Activated CD8-positive, alpha-beta memory T cell treated with anti-CD3 and anti-CD28 coated beads for 24 hours (primary cell): ENCODE measurements around the gene PSMD5.

Experiments
- DNase-seq: peaks from one replicate; pipeline ENCODE4 v3.0.0-alpha.2; 2020

Gene PSMD5

DNA sequence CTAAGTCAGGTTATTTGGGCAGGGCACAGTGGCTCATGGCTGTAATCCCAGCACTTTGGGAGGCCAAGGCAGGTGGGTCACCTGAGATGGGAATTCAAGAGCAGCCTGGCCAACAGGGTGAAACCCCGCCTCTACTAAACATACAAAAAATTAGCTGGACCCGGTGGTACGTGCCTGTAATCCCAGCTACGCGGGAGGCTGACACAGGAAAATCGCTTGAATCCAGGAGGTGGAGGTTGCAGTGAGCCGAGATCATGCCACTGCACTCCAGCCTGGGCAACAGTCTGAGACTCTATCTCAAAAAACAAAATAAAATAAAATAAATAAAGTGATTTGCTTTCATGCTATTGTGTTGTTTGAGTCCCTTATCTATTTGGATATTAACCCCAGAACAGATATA lies 41.3 kb downstream of the PSMD5 start:
- DNase-seq: no peak

DNA sequence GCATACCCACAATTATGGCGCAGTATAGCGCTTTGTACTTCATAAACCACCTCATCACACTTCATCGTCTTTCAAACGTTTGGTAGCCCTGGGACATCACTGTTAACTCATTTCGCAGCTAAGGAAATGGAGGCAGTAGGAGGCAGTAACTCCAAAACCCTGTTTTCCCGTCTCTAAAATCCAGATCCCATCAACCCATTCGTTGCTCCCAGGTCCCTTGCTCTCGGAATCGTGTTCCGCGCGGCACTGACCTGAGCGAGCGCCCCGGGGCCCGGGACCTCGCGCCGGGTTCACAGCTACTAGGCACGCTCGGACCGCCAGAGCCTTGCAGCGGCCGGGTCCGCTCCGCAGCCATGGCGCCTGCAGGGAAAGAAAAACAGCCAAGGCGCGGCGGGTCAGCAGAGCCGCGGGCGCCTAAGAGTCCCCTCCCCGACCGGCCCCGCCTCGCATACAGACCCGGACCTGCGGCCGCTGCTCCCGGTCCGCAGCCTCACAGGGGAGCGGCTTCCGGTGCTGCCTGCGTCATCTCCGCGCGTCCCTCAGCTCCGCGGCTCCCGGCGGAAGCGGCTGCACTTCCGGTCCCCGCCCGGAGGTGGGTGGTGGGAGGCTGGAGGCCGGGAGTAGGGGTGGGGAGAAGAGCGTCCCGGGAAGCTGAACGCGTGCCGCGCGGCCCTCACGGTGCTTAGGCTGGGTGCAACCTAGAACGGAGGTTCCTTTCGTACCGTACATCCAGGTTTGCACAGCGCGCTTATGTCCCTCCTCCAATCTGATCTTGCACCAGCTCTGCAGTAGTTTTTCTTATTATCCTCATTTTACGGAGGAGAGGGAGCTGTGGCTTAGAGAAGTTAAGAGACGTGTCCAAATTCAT lies 49.6 kb downstream of the PSMD5 start, which contains the start of gene FBXW2:
TSS of gene FBXW2 (minus strand) at position 519 of the 868 bp plus-strand sequence. CDS start 5,158 bp downstream, outside the sequence.
- peak; percentile 94 for DNase-seq

DNA sequence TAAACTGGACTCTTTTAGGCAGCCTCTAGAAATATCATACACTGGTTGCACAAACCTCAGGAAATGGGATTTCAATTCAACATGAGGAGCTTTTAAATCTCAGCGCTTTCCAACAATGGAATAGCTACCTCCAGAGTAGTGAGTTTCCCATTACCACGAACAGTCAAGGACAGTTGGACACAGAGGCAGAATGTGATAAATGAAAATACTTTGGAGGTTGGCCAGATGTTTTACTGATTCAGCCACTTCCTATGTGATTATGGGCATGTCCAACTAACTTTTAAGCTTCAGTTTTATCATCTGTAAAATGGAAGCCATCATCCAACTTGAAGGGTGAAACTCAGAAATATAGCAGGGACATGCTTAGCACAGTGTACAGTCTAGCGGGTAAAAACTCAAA lies 51.6 kb downstream of the PSMD5 start:
- DNase-seq: no peak

DNA sequence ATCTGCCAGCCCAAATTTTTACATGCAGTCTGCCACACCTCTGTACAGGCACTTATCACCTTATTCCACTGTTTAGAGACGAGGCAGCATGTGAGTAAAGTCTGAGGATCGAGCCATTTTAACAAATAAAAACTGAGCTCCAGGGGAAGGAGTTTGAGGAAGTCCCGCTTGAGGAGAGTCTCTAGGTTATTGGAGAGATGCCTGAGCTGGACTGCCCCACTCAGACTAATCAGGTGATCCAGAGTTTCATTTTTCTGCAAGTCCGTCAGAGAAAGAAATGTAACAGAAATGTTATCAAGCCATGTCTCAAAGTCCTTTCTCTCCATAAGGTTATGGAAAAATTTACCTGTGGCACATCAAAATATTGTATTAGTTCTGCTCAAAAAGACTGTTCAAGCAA lies 54.8 kb downstream of the PSMD5 start:
- DNase-seq: no peak

DNA sequence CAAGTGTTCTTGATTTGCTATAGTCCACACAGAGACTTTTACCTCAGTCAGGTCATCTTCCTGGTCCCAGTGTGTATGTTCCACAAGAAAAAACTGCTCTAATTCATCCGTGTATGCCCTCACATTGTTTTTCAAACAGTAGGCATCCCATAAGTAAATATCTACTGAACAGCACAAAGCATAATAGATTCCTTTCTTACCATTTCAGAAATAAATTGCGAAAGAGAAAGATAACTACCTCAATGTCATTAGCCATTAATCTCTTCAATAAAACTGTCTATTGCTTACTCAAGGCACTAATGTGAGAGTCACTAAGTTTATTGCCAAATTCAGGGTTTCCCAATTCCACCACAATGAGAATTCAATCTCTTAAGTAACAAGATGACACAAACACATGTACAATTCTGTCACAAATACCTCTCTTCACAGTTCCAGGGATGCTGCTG lies 59.1 kb downstream of the PSMD5 start:
- no peak for DNase-seq

DNA sequence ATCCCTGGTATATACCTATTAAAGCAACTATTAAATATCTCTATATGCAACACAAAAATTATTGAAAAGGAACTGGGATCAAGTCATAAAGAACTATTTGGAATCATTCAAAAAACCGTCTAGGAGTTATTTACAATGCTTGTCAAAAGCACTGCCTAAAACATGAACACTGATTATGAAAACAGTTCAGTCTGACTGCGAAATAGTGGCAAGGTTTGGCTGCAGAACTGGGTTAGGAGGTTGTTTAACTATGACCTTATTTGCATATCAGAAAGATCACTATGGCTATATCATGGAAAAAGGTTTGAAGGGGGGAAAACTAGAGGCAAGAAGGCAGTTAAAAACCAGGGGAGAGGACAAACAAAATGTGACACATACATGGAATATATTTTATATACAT lies 61.5 kb downstream of the PSMD5 start:
- no peak for DNase-seq

DNA sequence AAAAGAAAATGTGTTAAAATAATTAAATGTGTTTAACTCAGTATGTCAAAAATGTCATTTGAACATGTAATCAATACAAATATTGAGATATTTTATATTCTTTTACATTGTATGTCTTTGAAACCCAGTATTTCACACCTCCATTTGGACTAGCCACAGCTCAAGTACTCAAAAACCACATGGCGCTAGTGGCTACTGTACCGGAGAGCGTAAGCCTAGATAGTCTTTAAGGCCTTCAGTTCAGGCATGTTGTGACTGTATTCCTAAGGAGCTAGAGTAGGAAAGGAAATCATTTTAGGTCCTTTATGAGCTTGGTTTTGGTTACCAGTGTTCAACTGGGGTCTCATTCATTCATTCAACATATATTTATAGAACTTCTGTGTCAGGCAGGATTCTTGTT lies 62.4 kb downstream of the PSMD5 start:
- DNase-seq: no peak

DNA sequence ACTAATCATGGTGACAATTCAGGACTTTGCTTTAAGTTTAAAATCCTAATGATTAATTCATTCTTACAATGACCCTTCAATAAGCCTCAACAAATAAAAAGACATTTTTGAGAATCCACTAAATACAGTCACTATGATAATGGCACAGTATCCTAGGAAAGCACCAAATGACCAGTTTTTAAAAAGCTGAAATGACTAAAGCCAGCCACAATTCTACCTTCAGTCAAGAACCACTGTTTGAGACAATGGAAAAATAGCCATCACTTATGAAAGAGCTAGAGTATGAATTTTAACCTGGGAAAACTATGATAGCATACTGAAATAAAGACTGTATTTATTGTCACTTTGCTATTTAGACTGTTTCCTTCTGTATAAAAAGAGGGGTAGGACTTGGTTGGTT lies 63.5 kb downstream of the PSMD5 start:
- no peak for DNase-seq

DNA sequence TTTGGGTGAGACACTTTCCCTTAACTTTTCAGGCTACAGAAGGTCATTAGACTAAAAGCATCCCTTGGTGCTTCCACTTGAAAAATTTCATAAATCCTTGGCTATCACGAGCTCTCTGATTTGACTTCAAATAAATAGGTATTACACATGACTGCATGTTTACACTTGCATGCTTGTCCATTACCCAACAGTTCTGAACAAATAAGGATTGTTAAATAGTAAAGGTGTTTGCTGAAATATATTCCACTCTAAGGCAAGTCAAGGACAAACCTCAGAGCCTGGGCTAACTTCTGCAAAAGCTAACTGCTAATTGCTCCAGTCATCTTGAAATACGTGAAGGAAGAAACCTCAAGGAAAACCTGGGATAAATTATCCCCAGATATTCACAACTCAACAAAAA lies 64.0 kb downstream of the PSMD5 start:
- no peak for DNase-seq

DNA sequence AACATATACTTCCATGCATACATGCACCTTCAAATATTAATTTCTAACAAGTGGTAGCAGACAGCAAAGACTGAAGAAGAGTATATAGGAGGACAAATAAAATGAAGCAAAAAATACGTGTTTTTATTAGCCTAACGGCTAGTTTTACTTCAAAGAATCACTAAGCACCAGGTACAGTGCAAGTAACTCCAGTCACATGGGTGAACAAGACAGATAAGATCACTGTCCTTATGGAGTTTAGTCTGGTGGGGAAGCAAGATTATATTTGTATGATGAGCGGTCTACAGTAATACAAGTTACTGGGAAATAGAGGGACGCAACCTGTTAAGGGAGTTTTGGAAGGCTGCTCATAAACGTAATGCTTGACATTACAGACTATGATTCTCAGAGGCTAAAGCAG lies 65.5 kb downstream of the PSMD5 start:
- DNase-seq: no peak

DNA sequence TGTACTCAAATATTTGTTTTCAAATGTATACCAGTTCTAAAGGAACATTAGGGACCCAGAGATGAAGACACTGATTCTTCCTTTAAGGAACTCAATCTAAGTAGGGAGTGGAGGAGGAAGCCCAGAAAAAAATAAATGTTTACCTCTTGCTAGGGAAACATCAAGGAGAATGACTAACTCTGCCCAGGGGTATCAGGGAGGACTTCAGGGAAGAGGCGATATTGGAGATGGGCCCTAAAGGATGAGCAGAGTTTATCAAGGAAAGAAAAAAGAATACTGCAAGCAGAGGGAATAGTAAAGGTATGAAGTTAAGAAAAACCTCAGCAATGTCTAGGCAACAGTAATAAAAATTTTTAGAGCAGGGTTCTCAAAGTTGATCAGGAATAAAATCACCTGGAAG lies 65.9 kb downstream of the PSMD5 start:
- DNase-seq: no peak

DNA sequence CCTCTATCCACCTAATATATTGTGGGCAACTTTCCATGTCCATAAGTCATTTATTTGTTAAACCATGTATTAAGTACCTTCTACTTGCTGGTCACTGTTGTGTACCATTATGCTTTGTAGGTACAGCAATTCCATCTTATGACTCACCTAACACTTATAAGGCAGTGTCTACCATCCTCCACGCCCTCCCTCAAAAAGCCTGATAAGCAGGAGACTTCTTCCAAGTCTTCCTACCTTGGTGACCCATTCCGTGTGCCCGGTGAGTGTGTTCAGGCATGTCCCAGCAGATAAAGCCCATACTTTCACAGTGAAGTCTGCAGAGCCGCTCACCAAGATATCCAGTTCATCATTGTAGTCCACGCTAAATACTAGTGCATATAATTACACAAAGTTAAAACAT lies 66.9 kb downstream of the PSMD5 start:
- no peak for DNase-seq

DNA sequence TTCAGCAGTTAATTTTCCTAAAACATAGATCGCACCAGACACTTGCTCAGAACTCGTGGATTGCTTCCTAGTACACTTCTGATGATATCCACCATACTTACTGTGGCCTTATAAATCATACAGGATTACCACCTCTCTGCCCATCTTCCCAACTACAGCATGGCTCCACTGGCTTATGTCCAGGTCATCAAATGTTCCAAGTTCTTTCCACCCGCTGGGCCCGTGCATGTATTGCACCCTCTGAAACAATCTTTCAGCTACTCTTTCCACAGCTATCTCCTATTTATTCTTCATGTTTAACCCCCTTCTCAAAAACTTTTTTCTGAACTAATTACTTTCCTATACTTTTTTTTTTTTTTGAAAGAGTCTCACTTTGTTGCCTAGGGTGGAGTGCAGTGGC lies 68.0 kb downstream of the PSMD5 start:
- no peak for DNase-seq

DNA sequence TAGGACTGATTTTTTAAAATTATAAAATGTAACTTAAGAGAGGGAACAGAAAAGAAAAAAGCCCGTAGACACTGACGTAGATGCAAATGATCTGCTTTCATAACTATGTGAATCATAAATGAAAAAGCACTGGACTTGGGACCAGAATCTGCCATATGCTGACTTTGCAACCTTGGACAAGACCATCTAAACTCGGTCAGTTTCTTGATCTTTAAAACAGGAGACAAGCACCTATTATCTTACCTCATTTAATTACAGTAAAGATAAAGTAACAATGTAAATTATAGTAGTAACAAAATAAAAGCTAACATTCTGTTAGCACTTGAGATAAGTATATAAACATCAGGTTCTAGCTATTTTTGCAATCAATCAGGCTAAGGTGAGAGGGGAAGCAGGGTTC lies 69.5 kb downstream of the PSMD5 start:
- DNase-seq: no peak

DNA sequence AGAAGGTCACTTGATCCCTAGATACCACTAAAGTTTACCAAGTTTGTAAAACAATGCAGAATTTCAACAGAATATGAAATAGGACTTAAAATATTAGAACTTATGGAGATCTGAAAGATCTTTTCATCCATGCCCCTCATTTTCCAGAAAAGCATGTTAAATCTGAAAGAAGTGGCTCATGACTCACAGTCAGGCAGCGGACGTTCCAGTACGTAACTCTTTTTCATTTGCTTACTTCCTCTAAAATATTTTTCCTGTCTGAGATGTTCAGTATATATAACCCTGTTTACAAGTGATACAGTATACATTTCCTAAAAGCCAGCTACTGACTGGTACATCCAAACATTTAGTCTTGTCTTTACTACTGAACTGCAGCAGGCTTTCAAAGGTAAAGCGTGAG lies 71.8 kb downstream of the PSMD5 start:
- no peak for DNase-seq

DNA sequence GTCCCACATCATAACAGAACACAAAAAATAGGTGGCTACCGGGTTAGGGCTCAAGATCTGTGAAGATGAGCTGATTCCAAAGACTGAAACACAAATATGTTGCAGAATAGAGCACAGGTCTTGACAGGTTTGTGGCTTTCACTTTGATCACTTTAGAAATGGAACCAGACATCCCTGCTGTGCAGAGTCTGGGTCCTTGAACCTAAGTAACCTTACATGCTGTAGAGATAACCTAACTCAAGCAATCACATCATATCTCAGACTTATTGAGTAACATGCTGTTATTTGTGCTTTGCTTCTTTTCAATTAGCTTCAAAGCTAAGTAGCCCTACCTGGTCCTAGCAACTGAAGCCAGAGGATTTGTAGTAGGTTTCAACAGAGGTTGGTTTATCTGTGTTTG lies 73.8 kb downstream of the PSMD5 start:
- no peak for DNase-seq

DNA sequence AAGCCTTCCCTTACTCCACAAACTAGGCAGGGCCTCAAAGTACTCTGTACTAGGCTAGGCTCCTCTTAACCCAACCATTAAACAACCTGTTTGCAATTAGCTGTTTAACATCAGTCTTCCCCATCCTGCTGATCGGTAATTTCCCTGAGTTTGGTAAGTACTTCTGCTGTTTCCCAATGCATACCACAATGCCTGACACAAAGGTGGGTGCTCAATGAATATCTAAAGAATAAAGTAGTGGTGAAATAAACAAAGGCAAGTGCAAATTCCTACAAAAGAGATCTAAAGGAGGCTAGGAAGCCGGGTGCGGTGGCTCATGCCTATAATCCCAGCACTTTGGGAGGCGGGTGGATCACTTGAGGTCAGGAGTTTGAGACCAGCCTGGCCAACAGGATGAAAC lies 74.5 kb downstream of the PSMD5 start:
- DNase-seq: no peak

DNA sequence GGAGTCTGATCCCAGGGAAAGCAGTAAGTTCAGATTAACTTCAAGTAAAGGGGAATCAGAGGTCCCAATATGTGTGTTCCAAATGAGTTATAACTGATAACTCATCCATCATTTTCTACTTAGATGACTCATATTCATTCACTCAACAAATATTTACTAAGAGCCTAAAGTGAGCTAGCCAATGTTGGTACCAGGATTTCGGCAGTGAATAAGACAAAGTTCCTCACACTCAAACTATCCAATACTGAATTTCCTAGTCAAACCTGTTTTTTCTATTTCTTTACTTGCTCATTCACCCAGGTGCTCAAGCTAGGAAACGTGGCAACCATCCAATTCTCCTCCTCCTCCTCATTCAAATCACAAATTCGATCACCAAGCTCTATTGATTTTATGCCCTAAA lies 75.3 kb downstream of the PSMD5 start:
- DNase-seq: no peak
